IPS-15b (cell line): Measurements from ENCODE around the gene PIERCE2.
"Not testable (repeated sequence)": the region's sequence is repeated elsewhere in the genome, so short reads cannot be mapped to it uniquely, and the experiment has no call there.

Experiments used
- H3K27me3 ChIP-seq: one replicate; pipeline ENCODE4 v1.6.1; 2013; ENCODE audit warnings: low read length; ENCODE audit not compliant: control insufficient read depth, insufficient read depth
- H3K36me3 ChIP-seq: one replicate; pipeline ENCODE4 v1.6.1; 2013; ENCODE audit warnings: low read length; ENCODE audit not compliant: control insufficient read depth, insufficient read depth
- H3K4me1 ChIP-seq: one replicate; pipeline ENCODE4 v1.6.1; 2013; ENCODE audit warnings: mild to moderate bottlenecking, low read length; ENCODE audit not compliant: control insufficient read depth, insufficient read depth
- H3K4me3 ChIP-seq: one replicate; pipeline ENCODE4 v1.5.1; 2013; ENCODE audit warnings: low read depth, low read length
- H3K9ac ChIP-seq: one replicate; pipeline ENCODE4 v1.6.1; 2013; ENCODE audit warnings: low read depth, mild to moderate bottlenecking, low read length
- H3K9me3 ChIP-seq: one replicate; pipeline ENCODE4 v1.6.1; 2013; ENCODE audit warnings: mild to moderate bottlenecking, low read length; ENCODE audit not compliant: control insufficient read depth, insufficient read depth

The PIERCE2 gene

DNA sequence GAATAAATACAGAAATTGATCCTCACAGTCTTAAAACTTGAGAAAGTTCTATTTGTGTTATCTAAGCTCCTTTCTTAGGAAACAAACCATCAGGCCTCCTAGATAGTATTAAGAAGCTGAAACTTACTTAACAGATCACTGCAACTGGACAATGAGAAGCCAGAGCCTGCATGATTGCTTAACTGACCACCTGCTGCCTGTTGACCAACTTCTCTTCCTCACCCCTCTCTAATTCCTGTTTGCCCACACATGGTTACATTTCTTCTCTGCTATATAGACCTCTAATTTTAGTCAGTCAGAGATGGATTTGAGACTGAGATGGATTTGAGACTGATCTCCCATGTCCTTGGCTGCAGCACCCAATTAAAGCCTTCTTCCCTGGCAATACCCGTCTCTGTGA lies 13.6 kb upstream of the PIERCE2 start:
- Histone ChIP-seq H3K4me1 (no peaks in the 10 kb centered on the region), H3K9ac (no peak overlapping the region), H3K27me3 (no peaks in the 10 kb centered on the region), H3K9me3 (no peaks in the 10 kb centered on the region), H3K36me3 (no peaks in the 10 kb centered on the region), H3K4me3 (no peak overlapping the region)

- Histone ChIP-seq H3K4me1 (no peaks in the 10 kb centered on the region), H3K4me3 (no peak overlapping the region), H3K9me3 (no peaks in the 10 kb centered on the region), H3K27me3 (no peaks in the 10 kb centered on the region), H3K36me3 (no peaks in the 10 kb centered on the region), H3K9ac (no peak overlapping the region)
These were observed 10.1 kb upstream of the PIERCE2 start for GRCh38 chr15:55398243-55398642.

- H3K4me3 ChIP-seq, H3K27me3 ChIP-seq: not testable (repeated sequence)
These were observed 8.2 kb upstream of the PIERCE2 start for GRCh38 chr15:55400050-55400449.

DNA sequence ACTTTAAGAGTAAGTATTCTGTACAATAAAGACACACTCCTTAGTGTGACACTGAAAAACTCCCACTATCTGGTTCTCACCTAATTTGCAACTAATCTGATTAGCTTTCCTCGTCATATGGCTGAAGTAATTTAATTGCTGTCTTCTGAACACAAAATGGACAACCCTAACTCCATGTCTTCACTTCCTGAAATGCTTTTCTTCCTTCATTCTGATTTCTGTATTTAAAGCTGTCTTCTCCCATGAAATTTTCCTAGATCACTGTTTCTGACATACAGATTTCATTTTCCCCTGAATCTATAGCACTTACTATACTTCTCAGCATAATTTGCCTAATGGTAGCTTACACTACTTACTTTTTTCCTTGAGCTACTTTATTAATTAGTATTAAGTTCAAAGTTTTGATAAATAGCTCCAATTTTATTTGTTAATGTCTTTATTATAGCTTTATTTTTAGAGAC lies 6.5 kb upstream of the PIERCE2 start:
- no peaks in the 10 kb centered on the region for H3K27me3 ChIP-seq
- H3K4me1 ChIP-seq = no peaks in the 10 kb centered on the region
- no peak overlapping the region for H3K9ac ChIP-seq
- no peak overlapping the region for H3K4me3 ChIP-seq
- no peaks in the 10 kb centered on the region for H3K36me3 ChIP-seq
- no peaks in the 10 kb centered on the region for H3K9me3 ChIP-seq

More at GRCh38 chr15:55400050-55400449, 8.2 kb upstream of the PIERCE2 start:
- H3K9me3 ChIP-seq, H3K36me3 ChIP-seq, H3K4me1 ChIP-seq, H3K9ac ChIP-seq: not testable (repeated sequence)

GRCh38 chr15:55402707-55403106 lies 5.6 kb upstream of the PIERCE2 start:
- H3K9ac ChIP-seq = no peak overlapping the region
- H3K4me3 ChIP-seq = no peak overlapping the region
- H3K36me3 ChIP-seq = no peaks in the 10 kb centered on the region
- no peaks in the 10 kb centered on the region for H3K4me1 ChIP-seq
- no peaks in the 10 kb centered on the region for H3K27me3 ChIP-seq
- H3K9me3 ChIP-seq = no peaks in the 10 kb centered on the region

DNA sequence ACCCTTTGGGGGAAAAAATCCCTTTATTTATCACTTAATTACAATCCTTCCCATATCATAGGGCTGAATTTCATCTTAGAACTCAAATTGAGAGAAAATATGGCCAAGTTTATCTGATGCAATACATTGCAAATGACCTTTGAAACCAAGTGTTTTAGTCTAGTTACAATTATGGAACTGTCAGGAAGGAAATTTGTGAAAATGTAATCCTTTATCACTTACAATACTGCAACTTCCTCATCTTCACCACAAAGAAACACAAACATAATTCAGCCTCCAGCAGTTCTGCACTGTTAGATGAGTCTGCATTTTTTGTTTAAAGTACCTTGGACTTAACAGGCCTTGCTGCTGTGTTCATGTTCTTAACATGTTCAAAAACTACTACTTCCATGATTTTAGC lies 4.8 kb upstream of the PIERCE2 start:
- Histone ChIP-seq H3K4me3 (no peak overlapping the region), H3K9ac (no peak overlapping the region)

GRCh38 chr15:55407498-55408011 lies 740 bp upstream of the PIERCE2 start:
- no peaks in the 10 kb centered on the region for H3K4me1 ChIP-seq
- peak overlapping the region; percentile 89 for H3K4me3 ChIP-seq

More for the DNA sequence above, 4.8 kb upstream of the PIERCE2 start:
- no peaks in the 10 kb centered on the region for H3K27me3 ChIP-seq
- no peaks in the 10 kb centered on the region for H3K36me3 ChIP-seq
- H3K9me3 ChIP-seq = no peaks in the 10 kb centered on the region
- no peaks in the 10 kb centered on the region for H3K4me1 ChIP-seq

DNA sequence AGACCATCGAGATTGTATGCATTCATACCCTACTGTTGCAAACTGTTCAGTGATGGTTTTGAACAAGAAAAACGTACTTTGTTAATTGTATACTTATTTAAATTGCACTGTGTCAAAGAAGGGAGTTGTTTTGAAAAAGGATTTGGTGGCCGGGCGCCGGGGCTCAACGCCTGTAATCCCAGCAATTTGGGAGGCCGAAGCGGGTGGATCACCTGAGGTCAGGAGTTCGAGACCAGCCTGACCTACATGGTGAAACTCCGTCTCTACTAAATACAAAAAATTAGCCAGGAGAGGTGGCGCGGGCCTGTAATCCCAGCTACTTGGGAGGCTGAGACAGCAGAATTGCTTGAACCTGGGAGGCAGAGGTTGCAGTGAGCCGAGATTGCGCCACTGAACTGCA lies 681 bp downstream of the PIERCE2 start:
- Histone ChIP-seq H3K4me3 (peak overlapping the region; percentile 88), H3K9ac (peak overlapping the region; percentile 60)
- H3K27me3 ChIP-seq, H3K4me1 ChIP-seq, H3K36me3 ChIP-seq, H3K9me3 ChIP-seq: not testable (repeated sequence)

More at GRCh38 chr15:55407498-55408011, 740 bp upstream of the PIERCE2 start:
- Histone ChIP-seq H3K9me3 (no peaks in the 10 kb centered on the region), H3K9ac (no peak overlapping the region), H3K27me3 (no peaks in the 10 kb centered on the region), H3K36me3 (no peaks in the 10 kb centered on the region)

GRCh38 chr15:55417678-55418077 lies 9.4 kb downstream of the PIERCE2 start:
- H3K36me3 ChIP-seq, H3K27me3 ChIP-seq, H3K4me1 ChIP-seq, H3K9ac ChIP-seq, H3K9me3 ChIP-seq, H3K4me3 ChIP-seq: not testable (repeated sequence)

GRCh38 chr15:55420171-55420866 lies 12.0 kb downstream of the PIERCE2 start:
- H3K36me3 ChIP-seq = no peaks in the 10 kb centered on the region
- no peak overlapping the region for H3K4me3 ChIP-seq
- no peaks in the 10 kb centered on the region for H3K27me3 ChIP-seq
- H3K9ac ChIP-seq = no peak overlapping the region
- peaks cover 8% of the 10 kb centered on the region for H3K4me1 ChIP-seq
- no peaks in the 10 kb centered on the region for H3K9me3 ChIP-seq

DNA sequence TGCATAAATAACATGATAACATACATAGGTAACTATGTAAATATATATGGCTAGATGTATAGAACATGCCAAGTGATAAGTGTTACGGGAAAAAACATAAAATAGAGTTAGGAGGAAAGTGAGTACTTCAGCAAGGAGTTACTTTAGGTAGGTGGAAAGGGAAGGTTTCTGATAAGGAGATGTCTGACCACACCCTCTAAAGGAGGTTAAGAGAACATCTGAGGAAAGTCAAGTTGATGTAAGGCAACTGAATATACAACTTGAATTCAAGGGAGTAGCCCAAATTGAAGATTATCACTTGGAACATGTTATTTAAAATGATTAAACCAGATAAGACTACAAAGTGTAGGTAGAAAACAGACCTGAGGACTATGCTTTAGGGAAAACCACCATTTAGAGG lies 13.8 kb downstream of the PIERCE2 start:
- Histone ChIP-seq H3K4me1 (peaks cover 8% of the 10 kb centered on the region), H3K36me3 (no peaks in the 10 kb centered on the region), H3K4me3 (no peak overlapping the region), H3K27me3 (no peaks in the 10 kb centered on the region), H3K9me3 (no peaks in the 10 kb centered on the region), H3K9ac (no peak overlapping the region)

DNA sequence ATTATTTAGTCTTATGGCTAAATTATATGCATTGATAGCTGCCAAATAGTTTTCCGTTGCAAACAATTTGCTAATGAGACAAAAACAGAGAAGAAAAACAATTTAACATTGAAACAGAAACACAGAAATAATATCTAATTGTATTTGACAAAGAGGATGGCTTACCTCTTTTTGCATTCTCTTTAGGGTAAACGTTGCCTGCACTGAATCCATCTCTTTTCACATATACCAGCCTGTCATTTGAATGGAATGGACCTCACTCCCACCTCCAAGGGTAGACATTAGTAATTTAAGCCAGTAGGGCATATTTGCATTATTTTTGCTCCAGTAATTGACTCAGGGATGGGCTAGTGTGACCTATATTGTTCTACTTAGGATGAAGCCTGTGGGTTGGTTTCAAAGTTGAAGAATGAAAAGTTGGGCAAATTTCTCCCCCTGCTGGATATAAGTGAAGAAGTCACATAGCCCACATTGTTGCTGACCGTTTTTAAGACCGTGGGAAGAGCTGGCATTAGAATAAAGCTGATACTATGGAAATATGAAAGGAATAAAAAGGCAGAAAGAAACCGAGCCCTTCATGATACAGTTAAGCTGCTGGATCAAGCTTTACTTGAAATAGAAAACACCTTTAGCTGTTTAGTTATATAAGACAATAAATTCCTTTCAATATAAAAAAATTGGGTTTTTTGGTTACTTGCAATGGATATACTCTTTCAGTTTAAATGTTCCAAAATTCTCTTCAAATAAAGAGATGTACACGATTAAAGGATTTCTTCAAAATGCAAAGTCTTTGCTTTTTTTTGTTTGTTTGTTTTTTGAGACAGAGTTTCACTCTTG lies 26.9 kb downstream of the PIERCE2 start:
- no peaks in the 10 kb centered on the region for H3K9me3 ChIP-seq
- no peaks in the 10 kb centered on the region for H3K36me3 ChIP-seq
- H3K27me3 ChIP-seq = no peaks in the 10 kb centered on the region
- no peak overlapping the region for H3K4me3 ChIP-seq
- H3K4me1 ChIP-seq = no peaks in the 10 kb centered on the region
- H3K9ac ChIP-seq = no peak overlapping the region
